Neural crest cell (in vitro differentiated cells): ENCODE measurements around the gene COL23A1. TPM values are rescaled to one million over a fixed set of nuclear protein-coding genes. Genes with fewer than 3 reads are reported as not detected.
A peak's percentile ranks its signal among the peaks of the same experiment; 100 is the strongest.

ENCODE experiments used
- DNase-seq: peaks from one replicate; pipeline ENCODE4 v3.0.0; 2021; ENCODE audit warnings: low read depth, mixed read lengths, low spot score
- H3K27ac Mint-ChIP-seq: one replicate; pipeline ENCODE4 v1.8.0; 2021; ENCODE audit warnings: mild to moderate bottlenecking, mixed read lengths; ENCODE audit not compliant: unreplicated experiment
- H3K27me3 Mint-ChIP-seq: 2 replicates; pipeline ENCODE4 v1.8.0; 2021; ENCODE audit warnings: low read depth, mild to moderate bottlenecking, mixed read lengths
- H3K36me3 Mint-ChIP-seq: 2 replicates; pipeline ENCODE4 v1.8.0; 2021; ENCODE audit warnings: low read depth, mild to moderate bottlenecking, mixed read lengths
- H3K4me1 Mint-ChIP-seq: 2 replicates; pipeline ENCODE4 v1.8.0; 2021; ENCODE audit warnings: mixed read lengths
- H3K4me3 Mint-ChIP-seq: one replicate; pipeline ENCODE4 v1.8.0; 2021; ENCODE audit warnings: mild to moderate bottlenecking, mixed read lengths
- H3K9me3 Mint-ChIP-seq: 2 replicates; pipeline ENCODE4 v1.8.0; 2021; ENCODE audit warnings: mixed read lengths
- CTCF ChIP-seq: fragments of 200-600 bp; sonication (generic); conservative IDR thresholded peaks from 2 replicates; pipeline ENCODE4 v1.5.0; 2021; ENCODE audit warnings: antibody characterized with exemption, mild to moderate bottlenecking
- total RNA-seq: library from RNA; stranded (reverse); gene quantifications from 2 replicates; pipeline ENCODE4 v1.2.1, GENCODE V29; 2021

COL23A1 gene
- total RNA-seq, 1 donor from 2014 or later: 33.7 TPM

GRCh38 chr5:178383919-178384815 lies 206.0 kb downstream of the COL23A1 start:
- H3K27me3 Mint-ChIP-seq: no peaks in the 10 kb centered on the region
- peak overlapping the region; percentile 31 for H3K27ac Mint-ChIP-seq
- H3K9me3 Mint-ChIP-seq: no peaks in the 10 kb centered on the region
- H3K4me3 Mint-ChIP-seq: peak overlapping the region; percentile 63
- no peak for DNase-seq
- no peak for TF ChIP-seq CTCF
- H3K36me3 Mint-ChIP-seq: no peaks in the 10 kb centered on the region
- peaks cover 53% of the 10 kb centered on the region for H3K4me1 Mint-ChIP-seq

GRCh38 chr5:178383301-178383918 lies 206.8 kb downstream of the COL23A1 start:
- Mint-ChIP-seq H3K4me1 (peaks cover 54% of the 10 kb centered on the region), H3K27ac (peak overlapping the region; percentile 31), H3K4me3 (peak overlapping the region; percentile 63), H3K27me3 (no peaks in the 10 kb centered on the region), H3K36me3 (no peaks in the 10 kb centered on the region), H3K9me3 (no peaks in the 10 kb centered on the region)
- DNase-seq: no peak
- no peak for TF ChIP-seq CTCF

- Mint-ChIP-seq H3K36me3 (no peaks in the 10 kb centered on the region), H3K27ac (no peak overlapping the region), H3K4me1 (peaks cover 52% of the 10 kb centered on the region), H3K27me3 (no peaks in the 10 kb centered on the region), H3K4me3 (no peak overlapping the region), H3K9me3 (no peaks in the 10 kb centered on the region)
- TF ChIP-seq CTCF: no peak
- no peak for DNase-seq
These were observed 207.4 kb downstream of the COL23A1 start for GRCh38 chr5:178382754-178383164.

GRCh38 chr5:178381921-178382695 lies 208.1 kb downstream of the COL23A1 start:
- H3K9me3 Mint-ChIP-seq: no peaks in the 10 kb centered on the region
- no peak overlapping the region for H3K4me3 Mint-ChIP-seq
- no peak for DNase-seq
- H3K27ac Mint-ChIP-seq: peak overlapping the region; percentile 89
- TF ChIP-seq CTCF: no peak
- no peaks in the 10 kb centered on the region for H3K36me3 Mint-ChIP-seq
- no peaks in the 10 kb centered on the region for H3K27me3 Mint-ChIP-seq
- H3K4me1 Mint-ChIP-seq: peaks cover 50% of the 10 kb centered on the region

GRCh38 chr5:178381206-178381605 lies 209.0 kb downstream of the COL23A1 start:
- H3K4me3 Mint-ChIP-seq: peak overlapping the region; percentile 27
- TF ChIP-seq CTCF: no peak
- peaks cover 52% of the 10 kb centered on the region for H3K4me1 Mint-ChIP-seq
- no peaks in the 10 kb centered on the region for H3K9me3 Mint-ChIP-seq
- no peaks in the 10 kb centered on the region for H3K36me3 Mint-ChIP-seq
- no peaks in the 10 kb centered on the region for H3K27me3 Mint-ChIP-seq
- H3K27ac Mint-ChIP-seq: no peak overlapping the region
- DNase-seq: no peak
